Measurements from ENCODE around the gene CNOT9.

DNA sequence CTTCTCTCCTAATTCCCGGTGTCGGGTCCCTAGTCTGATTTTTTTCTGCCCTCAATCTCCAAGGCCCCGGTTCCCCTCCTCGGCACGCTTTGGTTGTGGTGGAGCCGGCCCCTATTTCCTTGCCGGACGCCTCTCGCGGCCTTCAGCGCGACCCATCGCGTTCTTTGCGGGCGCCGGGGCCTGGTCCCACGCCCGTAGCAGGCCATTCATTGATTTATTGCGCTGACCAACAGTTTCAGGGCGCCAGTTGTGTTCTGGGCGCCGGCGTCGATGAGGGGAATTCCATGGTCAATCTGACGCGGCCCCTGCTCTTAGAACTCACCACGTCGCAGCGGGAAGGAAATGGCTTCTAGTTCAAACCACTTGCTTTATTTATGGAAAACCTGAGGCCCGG is 396 bp downstream of the CNOT9 start:
- no peak; the same call in 1 of the 2 replicates for TF ChIP-seq POLR2AphosphoS5 (IDR thresholded peaks at IDR 0.05; ENCODE audit: low read depth, low read length)
- TF ChIP-seq, protein P1, sequence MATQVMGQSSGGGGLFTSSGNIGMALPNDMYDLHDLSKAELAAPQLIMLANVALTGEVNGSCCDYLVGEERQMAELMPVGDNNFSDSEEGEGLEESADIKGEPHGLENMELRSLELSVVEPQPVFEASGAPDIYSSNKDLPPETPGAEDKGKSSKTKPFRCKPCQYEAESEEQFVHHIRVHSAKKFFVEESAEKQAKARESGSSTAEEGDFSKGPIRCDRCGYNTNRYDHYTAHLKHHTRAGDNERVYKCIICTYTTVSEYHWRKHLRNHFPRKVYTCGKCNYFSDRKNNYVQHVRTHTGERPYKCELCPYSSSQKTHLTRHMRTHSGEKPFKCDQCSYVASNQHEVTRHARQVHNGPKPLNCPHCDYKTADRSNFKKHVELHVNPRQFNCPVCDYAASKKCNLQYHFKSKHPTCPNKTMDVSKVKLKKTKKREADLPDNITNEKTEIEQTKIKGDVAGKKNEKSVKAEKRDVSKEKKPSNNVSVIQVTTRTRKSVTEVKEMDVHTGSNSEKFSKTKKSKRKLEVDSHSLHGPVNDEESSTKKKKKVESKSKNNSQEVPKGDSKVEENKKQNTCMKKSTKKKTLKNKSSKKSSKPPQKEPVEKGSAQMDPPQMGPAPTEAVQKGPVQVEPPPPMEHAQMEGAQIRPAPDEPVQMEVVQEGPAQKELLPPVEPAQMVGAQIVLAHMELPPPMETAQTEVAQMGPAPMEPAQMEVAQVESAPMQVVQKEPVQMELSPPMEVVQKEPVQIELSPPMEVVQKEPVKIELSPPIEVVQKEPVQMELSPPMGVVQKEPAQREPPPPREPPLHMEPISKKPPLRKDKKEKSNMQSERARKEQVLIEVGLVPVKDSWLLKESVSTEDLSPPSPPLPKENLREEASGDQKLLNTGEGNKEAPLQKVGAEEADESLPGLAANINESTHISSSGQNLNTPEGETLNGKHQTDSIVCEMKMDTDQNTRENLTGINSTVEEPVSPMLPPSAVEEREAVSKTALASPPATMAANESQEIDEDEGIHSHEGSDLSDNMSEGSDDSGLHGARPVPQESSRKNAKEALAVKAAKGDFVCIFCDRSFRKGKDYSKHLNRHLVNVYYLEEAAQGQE (IDR thresholded peaks at IDR 0.05; ENCODE audit: insufficient read depth in 1 of 2, low read depth in 2 of 2, low read length in 2 of 2): no peak
- no peak for TF ChIP-seq FOXP2 (optimal IDR thresholded peaks at IDR 0.05; ENCODE audit: borderline replicate concordance, extremely low read depth, extremely low read length, insufficient read depth)
- TF ChIP-seq SIN3A (IDR thresholded peaks at IDR 0.05; ENCODE audit: borderline replicate concordance, insufficient read depth, low read length): no peak
- TF ChIP-seq TAF1 (IDR thresholded peaks at IDR 0.05; ENCODE audit: borderline replicate concordance, insufficient read depth, low read length): no peak
